Stimulated activated CD4-positive, alpha-beta T cell treated with anti-CD3 and anti-CD28 coated beads, TNF-alpha, amount 100 ng/mL, for 48 hours (primary cell): ENCODE data around the gene SLC35A3.
"Not testable (repeated sequence)": the region's sequence is repeated elsewhere in the genome, so short reads cannot be mapped to it uniquely, and the experiment has no call there.

ENCODE experiments used
- DNase-seq, 3 donors: peaks; one replicate each; pipeline ENCODE4 v3.0.0-alpha.2; 2020; ENCODE audit warnings: low read depth in 3 of 3

Gene SLC35A3

DNA sequence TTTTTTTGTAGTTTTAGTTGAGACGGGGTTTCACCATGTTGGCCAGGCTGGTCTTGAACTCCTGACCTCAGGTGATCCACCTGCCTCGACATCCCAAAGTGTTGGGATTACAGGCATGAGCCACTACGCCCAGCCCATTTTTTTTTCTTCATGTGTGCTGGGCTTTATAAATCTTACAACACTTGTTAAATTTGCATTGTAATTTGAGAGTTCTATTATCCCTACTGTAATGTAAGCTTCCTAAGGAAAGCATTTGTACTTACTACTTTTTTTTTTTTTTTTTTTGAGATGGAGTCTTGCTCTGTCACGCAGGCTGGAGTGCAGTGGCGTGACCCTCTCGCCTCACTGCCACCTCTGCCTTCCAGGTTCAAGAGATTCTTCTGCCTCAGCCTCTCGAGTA is 2.3 kb downstream of the SLC35A3 start:
- not testable (repeated sequence) for DNase-seq

DNA sequence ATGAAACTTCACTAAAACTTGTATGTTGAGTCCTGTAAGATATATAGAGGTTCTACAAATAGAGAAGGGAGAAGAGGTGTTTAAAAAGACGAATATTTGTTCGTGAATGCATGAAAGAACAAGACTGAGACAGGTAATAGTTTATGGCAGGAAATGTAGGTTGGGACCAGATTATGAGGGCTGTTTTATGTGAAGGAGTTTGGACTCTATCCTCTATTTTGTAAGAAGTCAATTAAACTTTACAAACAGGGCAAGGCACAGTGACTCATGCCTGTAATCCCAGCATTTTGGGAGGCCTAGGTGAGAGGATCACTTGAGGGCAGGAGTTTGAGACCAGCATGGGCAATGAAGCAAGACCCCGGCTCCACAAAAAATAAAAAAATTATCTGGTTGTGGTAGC is 5.7 kb downstream of the SLC35A3 start:
- DNase-seq, result no peak

DNA sequence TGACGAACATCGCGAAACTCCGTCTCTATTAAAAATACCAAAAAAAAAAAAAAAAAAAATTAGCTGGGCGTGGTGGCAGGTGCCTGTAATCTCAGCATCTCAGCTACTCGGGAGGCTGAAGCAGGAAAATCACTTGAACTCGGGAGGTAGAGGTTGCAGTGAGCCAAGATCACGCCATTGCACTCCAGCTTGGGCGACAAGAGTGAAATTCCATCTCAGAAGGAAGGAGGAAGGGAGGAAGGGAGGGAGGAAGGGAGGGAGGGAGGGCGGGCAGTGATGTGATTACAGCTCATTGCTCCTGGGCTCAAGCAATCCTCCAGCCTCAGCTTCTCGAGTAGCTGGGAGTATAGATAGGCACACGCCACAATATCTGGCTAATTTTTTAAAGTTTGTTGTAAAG is 7.5 kb downstream of the SLC35A3 start:
- not testable (repeated sequence) for DNase-seq

DNA sequence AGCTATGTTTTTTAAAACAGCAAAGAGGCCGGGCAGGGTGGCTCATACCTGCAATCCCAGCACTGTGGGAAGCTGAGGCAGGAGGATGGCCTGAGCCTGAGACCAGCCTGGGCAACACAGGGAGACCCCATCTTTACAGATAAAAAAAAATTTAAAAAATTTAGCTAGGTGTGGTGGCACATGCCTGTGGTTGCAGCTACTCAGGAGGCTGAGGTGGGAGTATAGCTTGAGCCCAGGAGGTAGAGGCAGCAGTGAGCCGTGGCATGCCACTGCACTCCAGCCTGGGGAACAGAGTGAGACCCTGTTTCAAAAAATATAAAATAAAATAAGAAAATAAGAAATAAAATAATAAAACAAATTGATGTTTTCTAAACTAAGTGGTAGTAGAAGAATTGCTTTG is 8.4 kb downstream of the SLC35A3 start:
- no peak for DNase-seq

DNA sequence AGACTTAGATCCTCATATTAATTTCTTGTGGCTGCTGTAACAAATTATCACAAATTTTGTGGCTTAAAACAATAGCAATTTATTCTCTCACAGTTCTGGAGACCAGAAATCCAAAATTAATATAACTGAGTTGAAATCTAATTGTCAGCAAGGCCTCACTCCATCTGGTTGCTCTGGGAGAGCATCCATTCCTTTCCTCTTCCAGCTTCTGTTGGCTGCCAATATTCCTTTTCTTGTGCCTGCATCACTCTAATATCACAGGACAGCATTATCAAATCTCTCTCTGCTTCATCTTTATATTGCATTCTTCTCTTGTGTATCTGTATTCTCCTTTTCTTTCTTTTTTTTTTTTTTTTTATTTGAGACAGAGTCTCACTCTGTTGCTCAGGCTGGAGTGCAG is 9.3 kb downstream of the SLC35A3 start:
- no peak for DNase-seq

DNA sequence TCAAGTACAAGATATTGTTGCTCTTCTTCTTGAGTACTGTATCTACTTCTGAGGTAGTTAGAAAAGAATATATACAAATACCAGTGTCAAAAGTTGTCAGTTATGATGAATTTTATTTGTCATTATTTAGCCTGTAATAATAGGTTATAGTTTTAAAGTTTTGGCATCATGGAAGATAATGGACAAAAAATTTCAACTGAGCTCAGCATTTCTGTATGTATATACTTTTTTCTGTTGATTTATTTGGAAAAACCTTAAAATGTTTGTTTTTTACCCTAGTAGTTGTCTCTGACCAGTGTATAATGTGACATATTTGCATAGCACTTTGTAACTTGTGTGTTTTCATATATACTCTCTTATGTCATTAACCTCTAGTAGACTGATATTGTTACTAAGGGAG is 11.1 kb downstream of the SLC35A3 start:
- no peak for DNase-seq

DNA sequence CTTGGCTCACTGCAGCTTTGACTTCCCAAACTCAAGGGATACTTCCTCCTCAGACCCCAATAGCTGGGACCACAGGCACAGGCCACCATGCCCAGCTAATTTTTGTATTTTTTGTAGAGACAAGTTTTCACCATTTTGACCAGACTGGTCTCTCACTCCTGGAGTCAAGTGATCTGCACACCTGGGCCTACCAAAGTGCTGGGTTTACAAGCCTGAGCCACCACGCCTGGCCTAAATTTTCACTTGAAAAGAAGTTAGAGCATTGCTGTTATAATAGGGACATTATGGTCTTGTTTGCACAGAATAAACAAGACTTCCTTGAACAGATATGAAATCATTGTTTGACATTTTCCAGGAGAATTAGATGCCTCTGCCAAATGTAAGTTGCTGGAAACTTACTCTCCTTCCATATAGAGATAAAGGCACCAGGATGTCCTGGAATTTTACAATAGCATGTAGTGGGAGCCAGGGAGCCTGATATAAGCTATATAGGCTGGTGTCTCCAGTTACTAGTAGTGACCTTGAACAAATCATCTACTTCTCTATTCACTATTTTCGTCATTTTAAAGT is 16.9 kb downstream of the SLC35A3 start:
- no peak for DNase-seq

DNA sequence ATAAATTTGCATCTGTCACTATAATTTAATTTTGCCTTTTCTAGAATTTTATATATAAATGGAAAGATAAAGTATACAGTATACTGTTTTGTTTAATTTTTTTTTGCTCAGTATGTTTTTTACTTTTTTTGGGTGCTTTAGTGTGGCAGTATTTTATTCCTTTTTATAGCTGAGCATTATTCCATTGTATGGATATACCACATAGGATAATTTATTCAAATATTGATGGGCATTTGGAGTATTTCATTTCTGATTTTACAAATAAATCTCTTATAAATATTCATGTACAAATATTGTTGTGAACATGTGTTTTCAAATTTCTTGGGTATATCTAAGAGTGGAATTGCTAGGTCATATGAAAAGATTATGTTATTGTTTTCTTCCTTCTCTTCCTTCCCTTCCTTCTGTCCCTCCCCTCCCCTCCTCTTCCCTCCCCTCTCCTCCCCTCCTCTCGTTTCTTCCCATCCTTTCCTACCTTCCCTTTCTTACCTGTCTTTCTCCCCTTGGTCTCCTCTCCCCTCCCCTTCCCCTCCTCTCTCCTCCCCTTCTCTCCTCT is 18.5 kb downstream of the SLC35A3 start:
- DNase-seq, result no peak

DNA sequence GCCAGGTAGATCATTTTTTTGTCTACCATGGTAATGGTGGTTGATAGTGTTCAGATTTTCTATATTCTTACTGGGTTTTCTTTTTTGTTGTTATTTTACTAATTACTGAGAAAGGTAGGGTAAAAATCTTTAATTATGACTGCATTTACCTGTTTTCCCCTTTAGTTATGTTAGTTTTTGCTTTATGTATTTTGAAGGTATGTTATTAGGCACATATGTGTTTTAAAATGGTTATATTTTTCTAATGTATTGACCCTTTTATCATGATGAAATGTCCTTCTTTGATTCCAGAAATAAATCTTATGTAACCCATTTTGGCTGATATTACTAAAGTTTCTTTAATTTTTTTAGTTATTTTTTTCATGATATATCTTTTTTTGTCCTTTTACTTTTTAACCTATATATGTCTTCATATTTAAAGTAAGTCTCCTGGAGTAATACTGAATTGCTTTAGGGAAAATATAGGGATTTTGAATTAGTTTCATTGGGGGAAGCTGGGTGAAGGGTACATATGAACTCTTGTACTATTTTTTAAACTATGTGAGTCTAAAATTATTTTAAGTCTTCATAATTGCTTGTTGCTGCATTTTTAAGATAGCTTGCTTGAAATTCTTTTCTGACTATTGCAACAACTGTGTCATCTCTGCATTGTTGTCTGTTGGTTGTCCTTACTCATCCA is 22.4 kb downstream of the SLC35A3 start:
- DNase-seq, result no peak

DNA sequence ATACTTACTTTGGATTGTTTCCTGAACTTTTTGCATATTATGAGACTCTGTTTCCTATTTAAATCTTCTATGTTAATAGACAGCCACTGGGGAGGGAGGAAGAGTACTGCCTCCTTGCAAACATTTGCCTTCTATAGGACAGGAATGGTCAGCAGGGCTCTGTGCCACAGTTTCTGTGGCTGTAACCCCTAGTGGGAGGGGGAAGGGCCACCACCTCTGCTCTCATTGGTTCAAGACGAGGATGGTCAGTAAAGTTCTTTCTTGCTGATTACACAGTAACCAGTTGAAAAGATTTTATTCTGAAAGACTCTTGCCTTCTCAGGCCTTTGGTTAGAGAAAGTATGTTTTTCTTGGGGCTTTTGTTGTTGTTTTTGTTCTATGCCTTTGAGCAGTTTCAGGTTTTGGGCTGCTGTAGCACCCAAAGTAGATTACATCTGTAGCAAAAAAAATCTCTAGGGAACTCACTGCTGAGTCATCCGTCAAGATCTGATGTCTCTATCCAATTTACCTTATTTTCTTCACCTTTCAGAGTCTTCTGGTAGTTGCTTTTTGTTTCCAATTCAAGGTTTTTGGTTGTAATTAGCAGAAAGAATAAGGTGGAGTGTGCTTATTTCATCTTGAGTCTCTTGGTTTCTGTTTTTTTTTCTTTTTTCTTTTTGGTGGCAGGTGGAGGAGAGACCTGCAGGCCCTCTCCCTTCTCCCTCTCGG is 23.1 kb downstream of the SLC35A3 start:
- no peak for DNase-seq

DNA sequence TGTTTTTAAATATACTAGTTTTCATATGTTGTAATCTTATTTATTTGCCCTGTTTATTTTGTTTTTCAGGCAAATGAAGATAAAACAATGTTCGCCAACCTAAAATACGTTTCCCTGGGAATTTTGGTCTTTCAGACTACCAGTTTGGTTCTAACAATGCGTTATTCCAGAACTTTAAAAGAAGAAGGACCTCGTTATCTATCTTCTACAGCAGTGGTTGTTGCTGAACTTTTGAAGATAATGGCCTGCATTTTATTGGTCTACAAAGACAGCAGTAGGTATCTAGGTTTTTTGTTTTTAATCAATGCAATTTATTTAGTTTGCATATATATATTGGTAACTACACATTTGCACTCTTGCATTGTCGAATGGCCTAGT is 23.7 kb downstream of the SLC35A3 start:
- no peak for DNase-seq

DNA sequence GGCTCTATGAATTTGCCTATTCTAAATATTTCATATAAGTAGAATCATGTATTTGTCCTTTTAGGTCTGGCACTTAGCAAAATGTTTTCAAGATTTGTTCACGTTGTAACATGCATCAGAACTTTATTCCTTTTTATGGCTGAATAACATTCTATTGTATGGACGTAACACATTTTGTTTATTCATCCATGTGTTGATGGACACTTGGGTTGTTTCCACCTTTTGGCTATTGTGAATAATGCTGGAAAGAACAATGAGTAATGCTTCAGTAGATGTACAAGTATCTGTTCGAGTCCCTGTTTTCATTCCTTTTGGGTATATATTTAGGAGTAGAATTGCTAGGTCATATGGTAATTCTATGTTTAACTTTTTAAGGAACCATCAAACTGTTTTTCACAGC is 24.7 kb downstream of the SLC35A3 start:
- DNase-seq, result no peak

DNA sequence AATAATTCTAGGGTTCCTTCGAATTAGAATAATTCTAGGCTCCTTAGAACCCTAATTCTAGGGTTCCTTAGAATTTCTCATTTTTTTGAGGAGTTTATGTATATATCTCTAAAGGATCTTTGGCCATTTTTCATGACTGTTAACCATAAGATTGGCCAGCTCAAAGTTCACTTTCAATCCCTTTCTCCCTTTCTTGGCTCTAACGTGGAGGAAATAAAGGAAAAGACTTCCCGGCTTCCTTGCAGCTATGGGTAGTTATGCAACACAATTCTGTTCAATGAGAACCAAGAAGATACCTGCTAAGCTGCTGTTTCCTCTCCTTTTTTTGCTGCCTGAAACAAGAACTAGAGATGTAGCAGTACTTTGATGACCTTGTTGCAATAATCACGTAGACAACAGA is 27.2 kb downstream of the SLC35A3 start:
- no peak for DNase-seq

DNA sequence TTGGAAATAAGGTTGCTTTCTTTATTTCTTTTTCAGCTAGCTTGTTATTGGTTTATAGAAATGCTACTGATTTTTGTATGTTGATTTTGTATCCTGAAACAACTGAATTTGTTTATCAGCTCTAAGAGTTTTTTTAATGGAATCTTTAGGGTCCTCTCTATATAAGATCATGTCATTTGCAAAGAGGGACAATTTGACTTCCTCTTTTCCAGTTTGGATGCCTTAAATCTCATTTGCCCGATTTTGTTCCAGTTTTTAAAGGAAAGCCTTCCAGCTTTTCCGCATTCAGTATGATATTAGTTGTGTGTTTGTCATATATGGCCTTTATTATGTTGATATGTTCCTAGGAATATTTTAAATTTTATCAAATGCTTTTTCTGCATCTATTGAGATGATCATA is 31.7 kb downstream of the SLC35A3 start:
- no peak for DNase-seq

DNA sequence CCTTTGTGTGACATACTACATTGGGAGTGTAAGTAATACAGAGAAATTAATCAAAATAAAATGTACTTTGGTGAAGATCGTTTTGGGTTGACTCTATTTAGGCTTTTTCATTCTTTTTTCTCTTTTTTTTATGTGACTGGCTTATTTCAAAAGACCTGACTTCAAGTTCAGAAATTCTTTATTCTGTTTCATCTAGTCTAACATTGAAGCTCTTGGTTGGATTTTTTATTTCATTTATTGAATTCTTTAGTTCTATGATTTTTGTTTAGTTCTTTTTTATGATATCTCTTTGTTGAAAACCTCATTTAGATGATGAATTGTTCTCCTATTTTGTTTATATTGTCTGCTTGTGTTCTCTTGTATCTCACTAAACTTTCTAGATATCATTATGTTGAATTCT is 35.6 kb downstream of the SLC35A3 start:
- no peak for DNase-seq

DNA sequence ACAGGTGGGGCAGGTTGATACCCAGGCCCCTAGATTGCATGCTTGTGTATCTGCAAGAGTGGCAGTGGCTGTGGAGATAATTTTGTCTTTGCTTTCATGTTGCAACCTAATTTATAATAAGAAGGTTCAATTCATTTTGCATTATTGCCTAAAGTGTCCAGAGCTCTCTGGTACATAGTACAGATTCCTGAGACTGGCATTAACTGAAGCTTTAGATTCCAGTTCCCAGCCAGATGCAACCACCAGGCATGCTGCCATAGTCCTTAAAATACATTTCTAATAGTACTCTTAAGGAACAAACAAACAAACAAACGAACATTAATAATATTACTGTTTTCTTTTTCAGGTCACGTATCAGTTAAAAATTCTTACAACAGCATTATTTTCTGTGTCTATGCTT is 36.9 kb downstream of the SLC35A3 start:
- no peak for DNase-seq

DNA sequence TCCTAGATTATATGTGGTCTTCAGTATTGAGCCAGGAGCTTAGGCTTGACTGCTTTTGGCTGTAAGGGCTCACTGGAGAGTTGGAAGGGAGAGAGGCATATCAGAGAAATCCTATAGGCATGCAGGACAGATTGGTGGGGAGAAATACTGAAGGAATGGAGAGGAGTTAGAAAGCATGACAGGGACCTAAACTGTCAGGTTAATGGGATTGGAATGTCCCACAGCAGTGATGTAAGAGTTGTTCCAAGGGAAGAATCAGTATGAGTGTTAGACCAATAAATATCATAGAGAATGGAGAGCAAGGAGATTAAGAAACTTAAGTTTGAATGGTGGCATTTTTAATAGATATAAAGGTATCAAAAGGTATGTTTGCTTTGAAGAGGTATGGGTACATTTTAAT is 39.7 kb downstream of the SLC35A3 start:
- DNase-seq, result no peak

DNA sequence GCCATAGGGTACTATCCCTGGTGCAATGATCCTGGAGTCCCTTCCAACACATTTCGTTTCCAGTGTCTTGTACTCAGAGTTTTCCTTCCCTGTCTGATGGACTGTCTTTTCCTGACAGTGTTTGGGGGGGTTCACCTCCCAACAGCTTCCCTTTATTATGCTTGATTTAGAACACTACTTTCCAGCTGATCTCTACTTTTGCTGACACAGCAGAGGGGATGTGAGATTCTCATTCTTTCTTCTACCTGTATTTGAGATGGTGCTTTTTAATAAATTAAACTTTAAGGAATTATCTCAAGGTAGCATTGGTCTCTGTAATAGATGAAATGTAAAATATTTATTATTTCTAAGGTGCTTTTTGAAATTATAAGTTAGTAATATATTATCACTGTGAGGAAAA is 41.0 kb downstream of the SLC35A3 start:
- no peak for DNase-seq

DNA sequence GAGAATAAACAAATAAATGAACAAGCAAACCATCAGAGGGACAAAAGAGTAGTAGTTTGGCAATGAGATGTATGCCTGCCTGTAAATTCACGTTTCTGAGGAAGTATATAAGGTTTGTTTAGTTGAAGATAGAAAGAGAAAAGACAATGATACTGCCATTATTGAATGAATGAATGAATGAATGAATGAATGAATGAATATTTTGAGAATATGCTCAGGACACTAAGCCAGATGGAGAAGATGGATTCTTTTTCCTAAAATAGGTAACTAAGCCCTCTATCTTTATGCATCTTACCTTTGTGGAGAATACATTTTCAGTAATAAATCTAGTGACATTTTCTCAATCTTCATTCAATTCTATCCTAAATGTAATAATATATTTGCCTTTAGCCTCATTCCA is 49.4 kb downstream of the SLC35A3 start:
- no peak for DNase-seq

DNA sequence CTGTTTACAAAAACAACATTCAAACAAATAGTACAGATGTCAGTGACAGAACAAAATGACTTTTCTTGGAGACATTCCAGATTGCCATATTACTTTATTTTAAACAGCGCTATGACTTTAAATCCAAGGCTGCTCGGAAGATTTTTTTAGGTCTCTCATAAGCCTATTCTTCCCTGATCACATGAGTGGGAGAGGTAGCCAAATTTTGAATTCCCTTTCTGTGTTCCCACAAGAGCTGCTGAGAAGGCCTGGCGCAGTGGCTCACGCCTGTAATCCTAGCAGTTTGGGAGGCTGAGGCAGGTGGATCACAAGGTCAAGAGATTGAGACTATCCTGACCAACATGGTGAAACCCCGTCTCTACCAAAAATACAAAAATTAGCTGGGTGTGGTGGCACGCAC is 53.7 kb downstream of the SLC35A3 start:
- no peak for DNase-seq

DNA sequence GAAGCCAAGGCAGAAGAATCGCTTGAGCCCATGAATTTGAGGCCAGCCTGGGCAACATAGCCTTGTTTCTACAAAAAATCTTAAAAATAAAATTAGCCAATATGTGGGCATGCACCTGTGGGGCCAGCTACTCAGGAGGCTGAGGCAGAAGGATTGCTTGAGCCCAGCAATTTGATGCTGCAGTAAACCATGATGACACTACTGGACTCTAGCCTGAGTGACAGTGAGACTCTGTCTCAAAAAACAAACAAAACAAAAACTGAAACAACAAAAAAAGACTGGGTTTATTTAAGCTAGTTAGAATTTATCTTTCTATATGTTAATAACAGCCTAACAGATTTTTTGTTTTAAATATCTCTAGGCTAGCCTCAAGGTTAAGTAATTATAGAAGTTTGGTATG is 57.4 kb downstream of the SLC35A3 start:
- DNase-seq, result no peak

DNA sequence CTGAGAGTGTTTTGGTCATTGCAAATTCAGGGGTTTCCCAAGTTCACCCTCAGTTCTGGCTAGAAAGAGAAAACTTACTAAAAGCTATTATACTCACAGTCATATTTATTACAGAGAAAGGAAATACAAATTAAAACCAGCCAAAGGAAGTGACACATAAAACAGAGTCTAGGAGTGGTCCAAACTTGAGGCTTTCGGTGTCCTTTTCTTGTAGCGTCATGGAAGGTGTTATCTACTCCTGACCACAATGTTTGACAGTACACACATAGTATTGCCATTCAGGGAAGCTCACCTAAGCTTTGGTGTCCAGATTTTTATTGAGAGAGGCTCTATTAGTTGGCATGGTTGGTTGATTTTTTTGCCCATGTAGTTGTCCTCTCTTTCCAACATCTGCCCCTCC is 59.0 kb downstream of the SLC35A3 start:
- DNase-seq, result no peak

DNA sequence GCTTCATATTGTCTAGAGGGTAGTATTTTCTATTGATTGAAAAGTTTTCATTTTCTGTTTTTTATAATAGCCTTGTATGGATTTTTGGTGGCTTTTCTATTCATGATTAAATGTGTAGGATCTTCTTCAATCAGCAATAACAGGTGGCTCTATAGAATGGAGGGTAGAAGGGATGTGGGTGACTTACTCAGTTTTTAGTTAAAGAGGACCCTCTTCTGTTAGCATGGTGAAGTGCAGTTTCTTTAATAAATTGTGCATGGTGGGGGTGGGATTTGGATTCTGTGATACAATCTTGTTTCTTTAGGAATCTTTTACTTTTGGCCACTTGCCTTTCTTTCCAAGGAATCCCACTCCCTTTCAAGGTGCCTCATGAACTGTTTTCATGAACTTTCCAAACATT is 64.7 kb downstream of the SLC35A3 start:
- DNase-seq, result no peak
